Uterus (tissue), 4 donors: Measurements from ENCODE around the gene MAML1. TPM values are rescaled to one million over a fixed set of nuclear protein-coding genes. Genes with fewer than 3 reads are reported as not detected.

Experiments used
- DNase-seq, 2 donors: peaks; one replicate each; pipeline ENCODE4 v3.0.0-alpha.2; 2019 to 2020
- H3K27ac ChIP-seq, 2 donors: fragments of 200-600 bp; sonication (generic); 1 replicate in 1 of 2; 2 replicates in 1 of 2; pipeline ENCODE4 v1.5.1; 2016 to 2018
- H3K27me3 ChIP-seq, 2 donors: fragments of 200-600 bp; sonication (generic); one replicate each; pipeline ENCODE4 v1.5.1; 2018 to 2019; ENCODE audit warnings: control low read depth in 1 of 2
- H3K36me3 ChIP-seq, 2 donors: fragments of 200-600 bp; sonication (generic); one replicate each; pipeline ENCODE4 v1.5.1; 2019; ENCODE audit warnings: control low read depth in 1 of 2
- H3K4me1 ChIP-seq, 2 donors: fragments of 200-600 bp; sonication (generic); one replicate each; pipeline ENCODE4 v1.5.1; 2018 to 2019; ENCODE audit warnings: control low read depth in 1 of 2
- H3K4me3 ChIP-seq, 2 donors: fragments of 200-600 bp; sonication (generic); 1 replicate in 1 of 2; 2 replicates in 1 of 2; pipeline ENCODE4 v1.5.1; 2018 to 2019; ENCODE audit warnings: mild to moderate bottlenecking in 1 of 2
- H3K9me3 ChIP-seq, 2 donors: fragments of 200-600 bp; sonication (generic); one replicate each; pipeline ENCODE4 v1.5.1; 2019; ENCODE audit warnings: control low read depth in 1 of 2
- POLR2A ChIP-seq, 2 donors: fragments of 450-650 bp; IDR thresholded peaks; one replicate each; pipeline ENCODE4 v1.6.1; 2016; ENCODE audit warnings: antibody characterized with exemption in 2 of 2, mild to moderate bottlenecking in 1 of 2, moderate library complexity in 1 of 2
- intact Hi-C: fragments of 100-400 bp; cut with DNase I; formaldehyde crosslinking; loops from one replicate; pipeline ENCODE4 v1.15.1; 2023; ENCODE audit warnings: low total_unique reads
- total RNA-seq, 4 donors: library from RNA; depleted of rRNA in 3 of 4; stranded (reverse); fragments of >200 nt in 3 of 4; gene quantifications; one replicate each; pipeline versions ENCODE4 v1.1.0 to v1.2.4, GENCODE V29; 2014 to 2023
- TF ChIP-seq, protein P1 (sequence below), 4 experiments: fragments of 200-600 bp in 2 of 4; fragments of 450-650 bp in 2 of 4; sonication (generic) in 2 of 4; IDR thresholded peaks; one replicate each; pipeline ENCODE4 v1.5.1; 2016 to 2019; ENCODE audit warnings: antibody characterized with exemption in 4 of 4, mild to moderate bottlenecking in 2 of 4, moderate library complexity in 1 of 4
- donor health status: DM: yes; HTN: yes; CAD: no.

The MAML1 gene
- total RNA-seq, 4 donors from 2014 or later = 19.7 to 44.1 (median 21.4) TPM

DNA sequence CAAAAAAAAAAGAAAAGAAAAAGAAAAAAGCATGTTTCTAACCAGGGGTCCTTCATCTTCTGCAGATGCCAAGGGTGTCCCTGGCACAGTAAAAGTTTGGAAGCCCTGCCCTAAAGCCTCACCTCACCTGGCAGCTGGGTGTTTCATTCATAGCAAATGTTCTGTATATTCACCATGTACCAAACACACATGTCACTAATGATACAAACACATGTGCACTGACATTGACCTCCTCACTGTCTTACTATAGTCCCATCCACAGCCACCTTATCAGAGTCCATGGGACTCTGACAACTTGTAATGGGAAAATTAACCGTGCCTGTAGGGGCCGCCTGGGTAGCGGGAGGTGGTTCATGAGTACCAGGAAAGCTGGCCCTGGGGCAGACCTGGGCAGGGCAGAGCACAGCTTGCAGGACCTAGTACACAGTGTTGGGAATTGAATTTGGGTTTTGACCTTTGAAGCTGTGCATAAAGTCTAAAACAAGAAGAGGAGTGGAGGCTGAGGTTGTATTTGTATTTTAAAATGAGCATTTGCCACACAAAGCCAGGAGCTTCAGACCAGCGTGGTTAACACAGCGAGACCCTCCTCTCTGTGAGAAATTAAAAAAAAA, 80.5 kb downstream of the MAML1 start:
- TF ChIP-seq POLR2A (IDR thresholded peaks at IDR 0.05) = no peak
- TF ChIP-seq, protein P1, sequence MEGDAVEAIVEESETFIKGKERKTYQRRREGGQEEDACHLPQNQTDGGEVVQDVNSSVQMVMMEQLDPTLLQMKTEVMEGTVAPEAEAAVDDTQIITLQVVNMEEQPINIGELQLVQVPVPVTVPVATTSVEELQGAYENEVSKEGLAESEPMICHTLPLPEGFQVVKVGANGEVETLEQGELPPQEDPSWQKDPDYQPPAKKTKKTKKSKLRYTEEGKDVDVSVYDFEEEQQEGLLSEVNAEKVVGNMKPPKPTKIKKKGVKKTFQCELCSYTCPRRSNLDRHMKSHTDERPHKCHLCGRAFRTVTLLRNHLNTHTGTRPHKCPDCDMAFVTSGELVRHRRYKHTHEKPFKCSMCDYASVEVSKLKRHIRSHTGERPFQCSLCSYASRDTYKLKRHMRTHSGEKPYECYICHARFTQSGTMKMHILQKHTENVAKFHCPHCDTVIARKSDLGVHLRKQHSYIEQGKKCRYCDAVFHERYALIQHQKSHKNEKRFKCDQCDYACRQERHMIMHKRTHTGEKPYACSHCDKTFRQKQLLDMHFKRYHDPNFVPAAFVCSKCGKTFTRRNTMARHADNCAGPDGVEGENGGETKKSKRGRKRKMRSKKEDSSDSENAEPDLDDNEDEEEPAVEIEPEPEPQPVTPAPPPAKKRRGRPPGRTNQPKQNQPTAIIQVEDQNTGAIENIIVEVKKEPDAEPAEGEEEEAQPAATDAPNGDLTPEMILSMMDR (IDR thresholded peaks at IDR 0.05) = no peak
- intact Hi-C loops = no loop called here
- H3K9me3 ChIP-seq = no peaks in the 10 kb centered on the region
- no peaks in the 10 kb centered on the region for H3K27me3 ChIP-seq
- no peaks in the 10 kb centered on the region for H3K36me3 ChIP-seq
- no peak overlapping the region for H3K27ac ChIP-seq
- DNase-seq = no peak
- no peaks in the 10 kb centered on the region for H3K4me1 ChIP-seq
- H3K4me3 ChIP-seq = no peak overlapping the region

DNA sequence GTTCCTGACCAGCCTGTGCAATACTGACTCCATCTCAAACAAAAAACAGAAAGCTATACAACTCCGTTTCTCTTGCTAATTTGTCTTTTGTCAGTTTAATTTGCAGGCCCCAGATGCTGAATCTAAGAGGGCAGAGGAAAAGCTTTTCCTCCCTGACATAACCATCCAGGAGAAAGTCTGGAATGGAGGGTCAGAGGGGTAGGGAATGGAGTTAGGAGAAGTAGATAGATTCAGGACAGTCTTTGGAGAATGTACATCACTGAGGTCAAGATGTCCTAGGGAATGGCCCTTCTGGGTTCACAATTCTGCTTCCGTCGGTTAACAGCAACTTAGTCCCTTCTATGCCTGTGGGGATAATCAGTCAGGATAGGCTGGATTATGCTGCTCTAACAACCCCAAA, 81.5 kb downstream of the MAML1 start:
- intact Hi-C loops = no loop called here
- no peaks in the 10 kb centered on the region for H3K36me3 ChIP-seq
- no peak for DNase-seq
- no peaks in the 10 kb centered on the region for H3K27me3 ChIP-seq
- no peak overlapping the region for H3K27ac ChIP-seq
- H3K4me1 ChIP-seq = no peaks in the 10 kb centered on the region
- no peak for TF ChIP-seq POLR2A (IDR thresholded peaks at IDR 0.05)
- TF ChIP-seq, protein P1 (IDR thresholded peaks at IDR 0.05) = no peak
- no peak overlapping the region for H3K4me3 ChIP-seq
- H3K9me3 ChIP-seq = no peaks in the 10 kb centered on the region

DNA sequence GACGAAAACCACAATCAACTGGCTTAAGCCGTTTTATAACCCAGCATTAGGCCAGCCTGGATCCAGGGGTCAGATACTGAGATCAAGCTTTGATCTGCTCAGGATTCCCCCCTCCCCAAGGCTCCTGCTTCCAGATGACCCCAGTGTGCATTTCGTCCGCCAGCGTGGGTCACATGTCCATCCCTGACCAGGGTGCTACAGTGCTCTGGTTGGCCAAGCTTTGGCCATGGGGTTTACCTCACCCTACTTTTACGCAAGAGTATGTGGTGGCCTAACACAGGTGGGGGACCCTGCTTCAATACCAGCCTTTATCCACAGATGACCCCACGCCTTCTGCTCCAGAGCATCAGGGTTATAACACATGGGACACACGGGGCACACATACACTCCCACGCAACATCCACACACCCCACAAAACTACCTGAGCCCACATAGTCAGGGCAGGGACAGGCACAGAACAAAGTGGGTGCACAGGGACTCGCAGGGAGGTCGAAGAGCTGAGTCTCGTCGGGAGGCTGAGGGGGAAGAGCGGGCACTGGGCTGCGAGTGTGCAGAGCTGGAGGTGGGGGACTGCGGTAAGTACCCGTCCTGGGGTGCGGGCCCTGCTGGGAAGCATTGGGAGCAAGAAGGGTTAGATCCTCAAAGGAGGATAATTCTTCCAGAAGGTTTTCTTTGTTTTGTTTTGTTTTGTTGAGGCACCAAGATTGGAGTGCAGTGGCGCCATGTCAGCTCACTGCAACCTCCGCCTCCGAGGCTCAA, 83.0 kb downstream of the MAML1 start:
- no peak overlapping the region for H3K27ac ChIP-seq

DNA sequence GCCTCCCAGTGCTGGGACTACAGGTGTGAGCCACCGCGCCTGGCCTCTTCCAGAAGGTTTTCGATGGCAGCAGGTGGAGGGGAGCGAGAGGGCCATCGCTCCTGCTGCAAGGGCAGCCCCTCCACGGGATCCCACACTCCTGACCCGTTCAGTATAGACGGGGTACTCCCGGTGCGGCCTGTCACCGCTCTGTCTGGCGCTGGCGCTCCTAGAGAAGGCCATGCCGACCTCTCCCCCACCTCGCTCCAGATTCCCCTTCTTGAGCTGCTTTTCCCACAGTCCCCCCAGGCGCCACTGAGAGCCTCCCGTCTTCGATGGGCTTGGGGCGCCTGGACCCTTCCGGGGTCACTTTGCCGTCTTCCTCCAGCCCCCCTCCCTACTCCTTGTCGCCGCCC, 83.8 kb downstream of the MAML1 start:
- intact Hi-C loops = no loop called here
- no peaks in the 10 kb centered on the region for H3K27me3 ChIP-seq
- H3K36me3 ChIP-seq = no peaks in the 10 kb centered on the region
- H3K9me3 ChIP-seq = no peaks in the 10 kb centered on the region
- peak in 1 of 2 donors; percentile 33 for DNase-seq
- TF ChIP-seq, protein P1 (IDR thresholded peaks at IDR 0.05) = no peak
- TF ChIP-seq POLR2A (IDR thresholded peaks at IDR 0.05) = no peak
- H3K27ac ChIP-seq = peak overlapping the region; percentile 98 to 99
- peak overlapping the region; percentile 34 to 44 for H3K4me3 ChIP-seq
- no peaks in the 10 kb centered on the region for H3K4me1 ChIP-seq

More for the DNA sequence above, 83.0 kb downstream of the MAML1 start:
- Histone ChIP-seq H3K9me3 (no peaks in the 10 kb centered on the region), H3K4me3 (no peak overlapping the region), H3K36me3 (no peaks in the 10 kb centered on the region), H3K27me3 (no peaks in the 10 kb centered on the region), H3K4me1 (no peaks in the 10 kb centered on the region)
- no peak for DNase-seq
- TF ChIP-seq, protein P1 (IDR thresholded peaks at IDR 0.05) = no peak
- no peak for TF ChIP-seq POLR2A (IDR thresholded peaks at IDR 0.05)
- intact Hi-C loops = no loop called here

DNA sequence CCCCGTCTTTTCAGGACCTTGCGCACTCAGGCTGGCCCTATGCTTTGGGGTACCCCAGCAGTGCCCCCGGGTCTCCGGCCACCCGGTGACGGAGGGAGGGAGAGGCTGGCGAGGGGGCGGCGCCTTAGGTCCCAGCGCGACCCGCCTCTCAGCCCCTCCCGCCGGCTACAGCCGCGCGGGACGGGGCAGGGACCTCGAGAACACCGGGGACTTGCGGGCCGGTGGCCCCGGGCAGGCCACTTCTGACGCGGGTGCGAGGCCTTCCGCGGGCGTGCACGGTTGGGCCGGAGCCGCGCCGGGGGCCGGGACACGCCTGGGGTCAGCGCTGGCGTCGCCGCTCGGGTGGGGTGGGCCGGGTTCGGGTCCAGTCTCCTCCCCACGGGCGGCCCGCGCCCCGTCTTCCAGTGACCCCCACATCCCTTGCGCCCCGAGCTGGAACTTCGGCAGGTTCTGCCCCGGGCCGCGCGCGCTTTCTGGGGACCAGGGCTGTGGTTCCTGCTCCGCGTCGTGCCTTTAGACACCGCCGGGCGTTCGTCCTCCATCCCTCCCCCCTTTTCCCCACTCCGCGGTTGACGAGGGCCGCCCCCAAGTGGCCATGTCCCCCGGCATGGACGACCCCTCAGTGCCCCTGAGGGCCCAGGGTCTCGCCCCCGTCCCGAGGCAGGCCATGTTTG, 84.3 kb downstream of the MAML1 start:
- Histone ChIP-seq H3K27ac (peak overlapping the region; percentile 98 to 99), H3K27me3 (no peaks in the 10 kb centered on the region), H3K4me3 (peak overlapping the region; percentile 34 to 44), H3K4me1 (peaks cover 0 to 1% of the 10 kb centered on the region in 2 donors), H3K36me3 (no peaks in the 10 kb centered on the region), H3K9me3 (no peaks in the 10 kb centered on the region)
- peak in 1 of 2 donors; percentile 19 for TF ChIP-seq POLR2A (IDR thresholded peaks at IDR 0.05)
- TF ChIP-seq, protein P1 (IDR thresholded peaks at IDR 0.05) = peak in 2 of 4 experiments; percentile 6 to 14
- intact Hi-C loops = no loop called here
- peak in 1 of 2 donors; percentile 31 for DNase-seq
